ENCODE measurements around the gene DMAC1. TPM values are rescaled to one million over a fixed set of nuclear protein-coding genes. Genes with fewer than 3 reads are reported as not detected.
A peak's percentile ranks its signal among the peaks of the same experiment; 100 is the strongest.

DMAC1 gene
- total RNA-seq, 1 donor, result 10.6 TPM

- no peak for DNase-seq (ENCODE audit: low read depth)
- H3K4me3 ChIP-seq (ENCODE audit: low read depth, low read length), result no peak overlapping the region
- no peak for TF ChIP-seq CTCF (IDR thresholded peaks at IDR 0.05; ENCODE audit: insufficient read depth, low read length)
These were observed 20.6 kb downstream of the DMAC1 start for GRCh38 chr9:7778851-7779600.

- no peak for TF ChIP-seq CTCF (IDR thresholded peaks at IDR 0.05; ENCODE audit: insufficient read depth, low read length)
- H3K4me3 ChIP-seq (ENCODE audit: low read depth, low read length), result no peak overlapping the region
- no peak for DNase-seq (ENCODE audit: low read depth)
These were observed 21.8 kb downstream of the DMAC1 start for GRCh38 chr9:7777771-7778170.

GRCh38 chr9:7770111-7770510 lies 29.5 kb downstream of the DMAC1 start:
- no peak for DNase-seq (ENCODE audit: low read depth)
- H3K4me3 ChIP-seq (ENCODE audit: low read depth, low read length), result no peak overlapping the region

GRCh38 chr9:7762600-7762999 lies 37.0 kb downstream of the DMAC1 start:
- TF ChIP-seq CTCF (IDR thresholded peaks at IDR 0.05; ENCODE audit: insufficient read depth, low read length), result no peak
- no peak for DNase-seq (ENCODE audit: low read depth)

More at GRCh38 chr9:7770111-7770510, 29.5 kb downstream of the DMAC1 start:
- TF ChIP-seq CTCF (IDR thresholded peaks at IDR 0.05; ENCODE audit: insufficient read depth, low read length), result no peak

GRCh38 chr9:7760014-7760415 lies 39.6 kb downstream of the DMAC1 start:
- DNase-seq (ENCODE audit: low read depth), result peak; percentile 43
- H3K4me3 ChIP-seq (ENCODE audit: low read depth, low read length), result no peak overlapping the region
- TF ChIP-seq CTCF (IDR thresholded peaks at IDR 0.05; ENCODE audit: insufficient read depth, low read length), result no peak

More at GRCh38 chr9:7762600-7762999, 37.0 kb downstream of the DMAC1 start:
- no peak overlapping the region for H3K4me3 ChIP-seq (ENCODE audit: low read depth, low read length)

GRCh38 chr9:7756088-7756487 lies 43.5 kb downstream of the DMAC1 start:
- H3K4me3 ChIP-seq (ENCODE audit: low read depth, low read length), result no peak overlapping the region
- no peak for DNase-seq (ENCODE audit: low read depth)
- no peak for TF ChIP-seq CTCF (IDR thresholded peaks at IDR 0.05; ENCODE audit: insufficient read depth, low read length)

GRCh38 chr9:7752481-7752880 lies 47.1 kb downstream of the DMAC1 start:
- no peak for DNase-seq (ENCODE audit: low read depth)
- no peak for TF ChIP-seq CTCF (IDR thresholded peaks at IDR 0.05; ENCODE audit: insufficient read depth, low read length)
- no peak overlapping the region for H3K4me3 ChIP-seq (ENCODE audit: low read depth, low read length)
